H9 (cell line): ENCODE results near the gene MEG3. TPM values are rescaled to one million over a fixed set of nuclear protein-coding genes. Genes with fewer than 3 reads are reported as not detected.

Experiments
- DNase-seq: peaks from one replicate; pipeline ENCODE4 v3.0.0-alpha.2; 2017
- H2AFZ ChIP-seq: one replicate; pipeline ENCODE4 v1.6.1; 2013; ENCODE audit warnings: mild to moderate bottlenecking, low read length, control low read depth, moderate library complexity
- H2AK5ac ChIP-seq: 2 replicates; pipeline ENCODE4 v1.6.1; 2013; ENCODE audit warnings: low read length, control low read depth, mixed read lengths; ENCODE audit not compliant: insufficient read length
- H2BK120ac ChIP-seq: one replicate; pipeline ENCODE4 v1.6.1; 2013; ENCODE audit warnings: low read depth, mild to moderate bottlenecking, low read length, control low read depth, inconsistent platforms; ENCODE audit not compliant: poor library complexity, severe bottlenecking
- H2BK12ac ChIP-seq: 2 replicates; pipeline ENCODE4 v1.6.1; 2013; ENCODE audit warnings: low read length, control low read depth, mixed read lengths, low read depth; ENCODE audit not compliant: insufficient read length
- H2BK15ac ChIP-seq: 2 replicates; pipeline ENCODE4 v1.6.1; 2013; ENCODE audit warnings: low read depth, low read length, control low read depth
- H2BK20ac ChIP-seq: one replicate; pipeline ENCODE4 v1.6.1; 2013; ENCODE audit warnings: low read depth, mild to moderate bottlenecking, low read length, control low read depth, inconsistent platforms; ENCODE audit not compliant: poor library complexity, severe bottlenecking
- H2BK5ac ChIP-seq: 2 replicates; pipeline ENCODE4 v1.6.1; 2013; ENCODE audit warnings: low read length, control low read depth, mixed read lengths; ENCODE audit not compliant: insufficient read length
- H3K14ac ChIP-seq: 2 replicates; pipeline ENCODE4 v1.6.1; 2013; ENCODE audit warnings: low read length, control low read depth; ENCODE audit not compliant: insufficient read depth
- H3K18ac ChIP-seq: 2 replicates; pipeline ENCODE4 v1.6.1; 2013; ENCODE audit warnings: low read depth, mild to moderate bottlenecking, mixed read lengths, low read length, control low read depth; ENCODE audit not compliant: insufficient read length
- H3K23ac ChIP-seq: 2 replicates; pipeline ENCODE4 v1.6.1; 2013; ENCODE audit warnings: low read length, control low read depth, mixed read lengths, low read depth; ENCODE audit not compliant: insufficient read length
- H3K23me2 ChIP-seq: 2 replicates; pipeline ENCODE4 v1.6.1; 2013; ENCODE audit warnings: low read depth, mild to moderate bottlenecking, mixed read lengths, low read length, control low read depth; ENCODE audit not compliant: insufficient read length, poor library complexity, severe bottlenecking
- H3K27ac ChIP-seq: 2 replicates; pipeline ENCODE4 v1.5.1; 2013; ENCODE audit warnings: low read length, control low read depth, mixed read lengths, low read depth; ENCODE audit not compliant: insufficient read length
- H3K27me3 ChIP-seq: 2 replicates; pipeline ENCODE4 v1.6.1; 2013; ENCODE audit warnings: low read length, control low read depth, inconsistent platforms; ENCODE audit not compliant: insufficient read depth
- H3K4ac ChIP-seq: 2 replicates; pipeline ENCODE4 v1.6.1; 2013; ENCODE audit warnings: low read depth, mild to moderate bottlenecking, control low read depth, inconsistent platforms, low read length, moderate library complexity
- H3K4me1 ChIP-seq: 2 replicates; pipeline ENCODE4 v1.6.1; 2013; ENCODE audit warnings: low read length, control low read depth, inconsistent platforms; ENCODE audit not compliant: insufficient read depth
- H3K4me2 ChIP-seq: 2 replicates; pipeline ENCODE4 v1.6.1; 2013; ENCODE audit warnings: low read length, control low read depth, mixed read lengths; ENCODE audit not compliant: insufficient read length, insufficient read depth
- H3K56ac ChIP-seq: 2 replicates; pipeline ENCODE4 v1.6.1; 2013; ENCODE audit warnings: low read depth, mild to moderate bottlenecking, mixed read lengths, low read length, control low read depth; ENCODE audit not compliant: insufficient read length
- H3K79me1 ChIP-seq: 2 replicates; pipeline ENCODE4 v1.6.1; 2013; ENCODE audit warnings: low read depth, mild to moderate bottlenecking, moderate library complexity, low read length, control low read depth, inconsistent platforms; ENCODE audit not compliant: insufficient read depth, poor library complexity, severe bottlenecking
- H3K79me2 ChIP-seq: 2 replicates; pipeline ENCODE4 v1.6.1; 2013; ENCODE audit warnings: low read length, control low read depth, inconsistent platforms; ENCODE audit not compliant: insufficient read depth
- H3K9ac ChIP-seq: 2 replicates; pipeline ENCODE4 v1.6.1; 2013; ENCODE audit warnings: low read length, control low read depth, mixed read lengths; ENCODE audit not compliant: insufficient read length; ENCODE audit errors: extremely low read depth
- H3K9me3 ChIP-seq: one replicate; pipeline ENCODE4 v1.6.1; 2013; ENCODE audit warnings: low read depth, low read length, inconsistent platforms; ENCODE audit not compliant: control insufficient read depth
- H3T11ph ChIP-seq: one replicate; pipeline ENCODE4 v1.6.1; 2013; ENCODE audit warnings: mild to moderate bottlenecking, low read length, control low read depth, inconsistent platforms
- H4K20me1 ChIP-seq: one replicate; pipeline ENCODE4 v1.6.1; 2013; ENCODE audit not compliant: control insufficient read depth, insufficient read length, insufficient read depth
- H4K5ac ChIP-seq: 2 replicates; pipeline ENCODE4 v1.6.1; 2013; ENCODE audit warnings: low read depth, mild to moderate bottlenecking, mixed read lengths, low read length, control low read depth; ENCODE audit not compliant: insufficient read length
- H4K8ac ChIP-seq: replicated peaks from 2 replicates; pipeline ENCODE4 v1.6.1; 2013; ENCODE audit warnings: low read length, control low read depth, mixed read lengths, low read depth; ENCODE audit not compliant: insufficient read length
- H4K91ac ChIP-seq: 2 replicates; pipeline ENCODE4 v1.6.1; 2013; ENCODE audit warnings: low read depth, mild to moderate bottlenecking, moderate library complexity, mixed read lengths, low read length, control low read depth; ENCODE audit not compliant: insufficient read length
- H3K27ac Mint-ChIP-seq, 3 experiments: 2 replicates in 2 of 3; 3 replicates in 1 of 3; pipeline ENCODE4 v1.8.0; 2020 to 2021; ENCODE audit warnings: mixed read lengths in 3 of 3, mild to moderate bottlenecking in 1 of 3, moderate library complexity in 1 of 3
- H3K27me3 Mint-ChIP-seq: 2 replicates; pipeline ENCODE4 v1.8.0; 2021; ENCODE audit warnings: low read depth, mild to moderate bottlenecking, moderate library complexity, mixed read lengths
- H3K36me3 Mint-ChIP-seq, 3 experiments: 2 replicates in 2 of 3; 3 replicates in 1 of 3; pipeline ENCODE4 v1.8.0; 2020 to 2021; ENCODE audit warnings: low read depth in 3 of 3, mixed read lengths in 3 of 3; ENCODE audit not compliant: insufficient read depth in 1 of 3
- H3K4me1 Mint-ChIP-seq, 2 experiments: 2 replicates each; pipeline ENCODE4 v1.8.0; 2020; ENCODE audit warnings: mixed read lengths in 2 of 2
- H3K4me3 Mint-ChIP-seq, 2 experiments: 2 replicates in 1 of 2; 3 replicates in 1 of 2; pipeline ENCODE4 v1.8.0; 2020 to 2021; ENCODE audit warnings: mild to moderate bottlenecking in 2 of 2, mixed read lengths in 2 of 2, moderate library complexity in 1 of 2
- H3K9me3 Mint-ChIP-seq, 2 experiments: 2 replicates in 1 of 2; 3 replicates in 1 of 2; pipeline ENCODE4 v1.8.0; 2020; ENCODE audit warnings: mild to moderate bottlenecking in 2 of 2, mixed read lengths in 2 of 2, moderate library complexity in 1 of 2
- WGBS: extraction: QIAGEN DNeasy Blood & Tissue Kit; methylation state at CpG from one replicate; pipeline ENCODE4 v1.1.7; 2013; ENCODE audit warnings: missing lambda C conversion rate, low lambda C conversion rate, mixed read lengths; ENCODE audit not compliant: insufficient read length; ENCODE audit errors: extremely low coverage; 5-methylcytosine and 5-hydroxymethylcytosine counted together
- total RNA-seq: library from RNA; stranded (reverse); gene quantifications from 2 replicates; pipeline ENCODE4 v1.2.1, GENCODE V29; 2021
- TF ChIP-seq, protein P1 (sequence below): fragments of 200-600 bp; sonication (generic); conservative IDR thresholded peaks from 3 replicates; pipeline ENCODE4 v1.8.0; 2021; ENCODE audit warnings: antibody characterized with exemption, mild to moderate bottlenecking

Gene MEG3
- total RNA-seq, 1 experiment from 2014 or later = 0.52 TPM

DNA sequence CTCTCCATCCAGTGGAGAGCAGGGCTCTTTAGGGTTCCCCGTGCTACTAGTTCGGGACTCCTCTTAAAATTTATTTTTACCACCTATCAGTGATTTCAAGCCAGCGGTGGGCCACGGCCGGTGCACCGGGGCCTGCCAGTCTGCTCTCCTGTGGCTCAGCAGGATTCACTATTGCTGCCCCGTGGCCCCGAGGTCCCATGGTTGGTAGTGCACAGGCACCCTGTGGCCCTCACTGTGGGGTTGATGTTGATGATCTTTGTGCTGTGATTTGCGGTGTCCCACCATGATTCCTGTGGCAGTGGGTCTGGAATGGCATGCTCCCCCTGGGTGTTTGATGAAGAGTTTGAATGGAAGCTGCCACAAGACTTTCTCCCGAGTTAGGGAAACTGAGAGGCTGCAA is 12.6 kb upstream of the MEG3 start:
- H3K79me2 ChIP-seq = no peaks in the 10 kb centered on the region

More for the DNA sequence above, 12.6 kb upstream of the MEG3 start:
- Histone ChIP-seq H3K27ac (no peak overlapping the region), H2AFZ (no peak overlapping the region), H2BK15ac (no peak overlapping the region), H3K14ac (no peak overlapping the region), H3K18ac (no peak overlapping the region), H3K79me1 (no peaks in the 10 kb centered on the region), H4K8ac (no peak overlapping the region), H2AK5ac (no peak overlapping the region), H3K27me3 (no peaks in the 10 kb centered on the region), H3K4me1 (no peaks in the 10 kb centered on the region; the same call in 1 of the 2 replicates), H2BK120ac (no peak overlapping the region), H3K4me2 (no peak overlapping the region), H2BK12ac (no peak overlapping the region), H2BK5ac (no peak overlapping the region), H3K9ac (no peak overlapping the region), H4K20me1 (no peaks in the 10 kb centered on the region), H2BK20ac (no peak overlapping the region), H3K4ac (no peak overlapping the region), H3K56ac (no peak overlapping the region), H3T11ph (no peak overlapping the region), H3K9me3 (peaks cover 40% of the 10 kb centered on the region), H4K91ac (no peak overlapping the region), H3K23me2 (no peaks in the 10 kb centered on the region), H4K5ac (no peak overlapping the region), H3K23ac (no peak overlapping the region)
- H3K9me3 Mint-ChIP-seq = peaks cover 45 to 46% of the 10 kb centered on the region in 2 experiments
- TF ChIP-seq, protein P1, sequence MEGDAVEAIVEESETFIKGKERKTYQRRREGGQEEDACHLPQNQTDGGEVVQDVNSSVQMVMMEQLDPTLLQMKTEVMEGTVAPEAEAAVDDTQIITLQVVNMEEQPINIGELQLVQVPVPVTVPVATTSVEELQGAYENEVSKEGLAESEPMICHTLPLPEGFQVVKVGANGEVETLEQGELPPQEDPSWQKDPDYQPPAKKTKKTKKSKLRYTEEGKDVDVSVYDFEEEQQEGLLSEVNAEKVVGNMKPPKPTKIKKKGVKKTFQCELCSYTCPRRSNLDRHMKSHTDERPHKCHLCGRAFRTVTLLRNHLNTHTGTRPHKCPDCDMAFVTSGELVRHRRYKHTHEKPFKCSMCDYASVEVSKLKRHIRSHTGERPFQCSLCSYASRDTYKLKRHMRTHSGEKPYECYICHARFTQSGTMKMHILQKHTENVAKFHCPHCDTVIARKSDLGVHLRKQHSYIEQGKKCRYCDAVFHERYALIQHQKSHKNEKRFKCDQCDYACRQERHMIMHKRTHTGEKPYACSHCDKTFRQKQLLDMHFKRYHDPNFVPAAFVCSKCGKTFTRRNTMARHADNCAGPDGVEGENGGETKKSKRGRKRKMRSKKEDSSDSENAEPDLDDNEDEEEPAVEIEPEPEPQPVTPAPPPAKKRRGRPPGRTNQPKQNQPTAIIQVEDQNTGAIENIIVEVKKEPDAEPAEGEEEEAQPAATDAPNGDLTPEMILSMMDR = no peak
- peaks cover 38 to 40% (median 39%) of the 10 kb centered on the region in 3 experiments for H3K36me3 Mint-ChIP-seq
- peaks cover 18% of the 10 kb centered on the region for H3K27me3 Mint-ChIP-seq
- DNase-seq = no peak
- H3K4me1 Mint-ChIP-seq = peaks cover 22 to 25% of the 10 kb centered on the region in 2 experiments
- no CpG with 5 or more reads among the region's 10 CpGs for WGBS
- no peak overlapping the region for H3K4me3 Mint-ChIP-seq
- no peak overlapping the region for H3K27ac Mint-ChIP-seq
